ENCODE measurements around the gene NATD1.
"Not testable (repeated sequence)": the region's sequence is repeated elsewhere in the genome, so short reads cannot be mapped to it uniquely, and the experiment has no call there.

The NATD1 gene

DNA sequence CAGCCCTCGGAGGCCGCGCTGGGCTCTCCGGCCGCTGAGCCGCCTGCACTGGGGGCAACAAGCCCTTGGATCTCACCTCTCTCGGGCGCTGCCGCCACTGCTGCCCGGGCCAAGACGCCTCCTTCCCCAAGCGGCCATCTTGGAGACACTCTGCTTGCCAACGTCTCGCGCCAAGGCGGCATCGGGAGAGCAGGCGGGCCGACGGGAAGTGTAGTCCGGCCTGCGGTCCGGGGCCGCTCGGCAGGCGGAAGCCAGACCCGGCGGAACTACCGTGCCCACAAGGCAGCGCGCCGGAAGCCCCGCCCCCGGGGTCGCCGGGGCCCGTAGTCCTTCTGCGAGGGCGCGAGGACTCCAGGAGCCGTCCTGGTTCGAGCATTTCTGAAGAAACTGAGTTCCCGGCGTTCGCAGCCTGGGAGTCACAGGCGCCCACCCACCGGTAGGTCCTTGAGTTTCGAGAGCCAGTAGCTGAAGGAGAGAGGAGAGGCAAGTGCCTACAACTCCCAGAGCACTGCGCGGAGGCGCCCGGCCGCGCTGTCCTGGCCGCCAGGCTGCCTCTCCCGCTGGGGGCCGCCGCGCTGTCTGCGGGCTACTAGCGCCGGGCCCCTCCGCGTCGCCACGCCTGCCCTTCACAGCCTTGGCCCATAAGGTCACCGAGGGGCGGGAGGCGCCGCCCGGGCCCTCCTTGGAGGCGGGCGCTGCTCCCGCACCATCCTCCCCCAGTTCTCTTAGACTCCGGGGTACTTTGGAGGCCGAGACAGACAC lies 39.0 kb downstream of the NATD1 start, which contains the start of gene TMEM11:
TSS of gene TMEM11 (minus strand) at position 147 of the 762 bp plus-strand sequence. CDS start at position 138, 9 bp downstream.
- FAIRE-seq, result no peak

DNA sequence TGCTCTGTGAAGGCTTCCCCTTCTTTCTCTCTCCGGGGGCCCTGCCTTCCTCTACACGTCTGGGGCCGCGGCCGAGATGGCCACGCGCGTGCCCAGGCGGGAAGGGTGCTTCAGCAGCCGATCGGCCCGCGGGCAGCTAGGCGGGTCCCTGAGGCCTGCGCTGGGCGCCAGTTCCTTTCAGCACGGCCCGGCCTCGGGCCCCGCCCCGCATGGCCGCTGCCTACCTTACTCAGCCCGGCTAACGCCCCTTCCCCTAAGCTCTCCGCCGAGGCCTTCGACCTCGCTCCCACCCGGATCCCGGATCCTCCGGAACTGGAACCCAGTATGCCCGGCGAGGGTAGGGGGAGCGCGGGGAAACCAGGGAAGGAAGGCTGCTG lies 39.6 kb downstream of the NATD1 start:
- FAIRE-seq, result no peak

DNA sequence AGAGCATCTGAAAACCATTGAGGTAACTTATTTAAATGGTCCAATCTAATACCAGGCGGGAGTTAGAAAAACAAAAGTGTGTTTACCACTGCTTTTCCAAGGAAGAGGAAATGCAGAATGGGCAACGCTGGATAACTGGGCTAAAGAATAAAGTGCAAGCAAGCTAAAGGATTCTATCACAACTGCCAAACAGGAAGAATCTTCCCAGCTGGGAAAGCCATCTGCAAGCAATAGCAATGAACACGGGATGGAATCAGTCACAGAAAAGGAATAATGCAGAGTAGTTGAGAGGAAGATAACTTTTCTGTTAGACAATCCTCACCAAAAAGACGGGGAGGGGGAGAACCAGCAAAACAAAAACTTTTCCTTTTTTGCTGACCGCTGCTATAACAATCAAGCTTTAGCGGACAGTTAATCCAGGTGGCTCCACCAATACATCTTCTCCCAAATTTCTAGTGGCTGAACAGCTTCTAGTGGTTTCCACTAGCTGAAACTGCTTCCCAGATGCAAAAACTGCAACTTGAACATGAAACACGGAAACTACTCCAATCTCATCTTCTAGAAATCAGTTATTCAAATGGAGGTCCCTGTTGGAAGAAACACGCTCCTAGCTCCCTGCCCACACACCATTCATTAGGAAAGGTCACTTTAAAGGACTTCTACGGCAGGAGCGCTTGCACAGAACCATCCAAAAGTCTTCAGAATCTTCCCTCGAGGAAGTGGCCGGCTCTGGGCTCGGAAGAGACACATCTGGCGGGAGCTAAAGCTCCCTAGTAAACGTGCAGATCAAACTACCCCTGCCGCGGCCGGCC lies 40.2 kb downstream of the NATD1 start:
- no peak for FAIRE-seq

DNA sequence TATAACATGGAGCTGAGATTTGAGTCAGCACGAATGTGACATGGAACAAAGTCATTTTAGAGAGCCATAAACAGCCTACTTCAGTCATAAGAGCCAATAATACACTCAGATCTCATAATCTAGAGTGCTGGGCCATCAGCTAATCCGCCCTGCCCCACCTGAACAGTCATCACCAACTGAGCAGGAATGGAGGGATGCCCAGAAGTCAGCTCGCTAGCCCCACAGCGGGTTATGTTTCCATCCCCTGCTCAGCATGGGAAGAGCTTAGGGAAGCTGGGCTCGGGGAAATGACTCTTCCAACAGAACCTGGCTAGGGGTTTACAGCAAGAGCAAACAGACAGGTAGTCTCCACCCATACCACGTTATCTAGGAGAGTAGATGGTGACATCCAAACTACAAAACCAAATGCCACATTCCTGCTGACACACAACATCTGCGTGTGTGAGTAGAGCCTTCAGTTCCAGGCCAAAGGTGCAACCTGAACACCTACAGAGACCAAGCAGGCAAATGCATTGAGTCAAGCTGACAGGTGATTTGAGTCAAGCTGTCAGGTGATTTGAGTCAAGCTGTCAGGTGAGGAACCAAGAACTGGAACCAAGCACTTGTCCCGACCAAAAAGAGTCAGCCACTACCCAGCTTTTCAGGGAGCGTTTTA lies 41.3 kb downstream of the NATD1 start:
- FAIRE-seq, result no peak

- FAIRE-seq, result no peak
Observed at GRCh38 chr17:21210411-21211076, 42.7 kb downstream of the NATD1 start.

DNA sequence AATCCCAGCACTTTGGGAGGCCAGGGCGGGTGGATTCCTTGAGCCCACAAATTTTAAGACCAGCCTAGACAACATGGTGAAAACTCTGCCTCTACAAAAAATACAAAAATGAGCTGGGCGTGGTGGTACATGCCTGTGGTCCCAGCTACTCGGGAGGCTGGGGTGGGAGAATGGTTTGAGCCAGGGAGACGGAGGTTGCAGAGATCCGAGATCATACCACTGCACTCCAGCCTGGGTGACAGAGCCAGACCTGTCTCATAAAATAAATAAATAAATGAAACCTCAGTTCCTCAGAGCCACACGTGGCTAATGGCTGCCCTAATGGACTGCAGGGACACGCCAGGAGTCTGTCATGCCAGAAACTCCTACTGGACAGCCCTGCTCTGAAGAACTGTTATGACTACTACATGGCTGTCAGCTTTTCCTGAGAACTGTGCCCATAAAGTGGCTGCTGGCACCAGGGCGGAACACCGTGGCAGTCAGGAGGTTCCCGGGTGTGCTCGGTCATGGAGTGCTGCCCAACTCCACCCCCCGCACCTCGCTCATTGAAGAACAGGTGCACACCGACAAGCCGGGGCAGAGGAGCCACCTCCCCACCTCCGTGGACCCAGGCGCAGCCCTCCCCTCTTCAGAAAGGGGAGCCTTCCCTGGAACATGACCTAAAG lies 43.6 kb downstream of the NATD1 start:
- FAIRE-seq, result no peak

DNA sequence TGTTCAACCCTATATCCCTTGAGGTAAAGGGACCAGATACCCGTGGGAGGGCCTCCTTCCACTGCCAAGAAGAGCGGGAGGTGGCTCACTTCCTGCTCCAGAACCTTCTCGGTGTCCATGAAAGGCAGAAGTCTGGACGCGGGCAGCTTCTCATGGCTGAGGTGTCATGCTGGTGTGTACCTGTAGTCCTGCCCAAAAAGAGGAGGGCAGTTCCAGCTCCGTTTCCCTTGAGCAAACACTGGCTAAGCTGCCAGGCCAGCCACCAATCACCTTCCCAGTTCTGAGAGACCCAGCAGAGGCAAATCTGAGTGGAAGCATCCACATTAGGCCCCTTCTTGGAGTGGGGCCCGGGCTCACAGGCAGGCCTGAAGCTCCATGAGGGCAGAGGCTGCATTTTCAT lies 44.9 kb downstream of the NATD1 start:
- no peak for FAIRE-seq

DNA sequence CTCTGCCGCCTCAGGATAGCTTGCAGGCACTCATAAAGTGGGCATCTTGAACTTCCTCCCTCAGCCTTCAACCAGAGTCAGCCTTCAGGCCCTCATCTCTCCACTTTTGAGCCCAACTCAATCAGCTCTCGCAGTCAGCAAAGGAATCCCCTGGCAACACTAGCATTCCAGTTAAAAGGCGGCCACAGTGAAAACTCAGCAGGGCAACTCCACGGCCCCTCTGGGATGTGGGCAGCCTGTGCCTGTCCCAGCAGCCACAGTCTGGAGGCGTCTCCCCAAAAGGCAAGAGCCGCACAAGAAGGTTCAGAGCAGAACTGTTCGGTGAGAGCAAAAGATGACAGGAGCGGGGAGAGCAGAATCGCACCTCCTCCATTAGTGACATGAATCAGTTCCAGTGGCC lies 48.3 kb downstream of the NATD1 start:
- FAIRE-seq, result no peak

DNA sequence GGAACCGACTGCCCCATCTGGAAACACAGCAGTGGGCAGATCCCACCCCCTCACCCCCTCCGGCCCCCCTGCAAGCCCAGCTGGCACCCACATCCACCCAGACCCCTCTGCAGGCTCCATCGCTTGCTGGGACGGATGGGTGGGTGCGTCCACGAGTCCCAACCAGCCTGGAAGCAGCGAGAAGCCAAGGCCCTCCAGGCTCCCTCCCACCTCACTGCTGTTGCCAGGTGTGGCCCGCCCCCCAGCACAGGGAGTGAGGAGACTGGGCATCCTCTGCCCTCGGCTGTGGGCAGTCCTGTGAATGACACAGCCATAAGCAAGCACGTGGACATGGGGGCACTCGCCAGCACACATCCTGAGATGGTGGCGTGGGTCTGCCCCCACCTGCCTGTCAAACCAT lies 50.7 kb downstream of the NATD1 start:
- FAIRE-seq, result no peak

DNA sequence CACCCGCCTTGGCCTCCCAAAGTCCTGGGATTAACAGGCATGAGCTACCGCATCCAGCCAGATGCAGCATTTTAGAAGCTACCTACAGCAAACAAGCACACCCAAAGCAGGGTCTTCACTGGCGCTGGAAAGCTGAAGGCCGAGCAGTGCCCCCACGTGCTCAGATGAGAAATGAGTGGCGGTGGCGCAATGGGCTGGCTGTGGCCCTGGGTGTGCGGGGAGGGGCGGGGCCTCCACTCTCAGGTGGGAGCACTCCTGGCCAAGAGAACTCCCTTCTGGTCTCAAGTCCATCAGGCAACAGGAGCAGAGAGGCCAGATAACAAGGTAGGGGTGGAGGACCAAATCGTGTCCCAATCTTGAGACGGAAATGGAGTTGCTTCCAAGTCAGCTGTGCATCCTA lies 51.3 kb downstream of the NATD1 start:
- FAIRE-seq, result no peak

DNA sequence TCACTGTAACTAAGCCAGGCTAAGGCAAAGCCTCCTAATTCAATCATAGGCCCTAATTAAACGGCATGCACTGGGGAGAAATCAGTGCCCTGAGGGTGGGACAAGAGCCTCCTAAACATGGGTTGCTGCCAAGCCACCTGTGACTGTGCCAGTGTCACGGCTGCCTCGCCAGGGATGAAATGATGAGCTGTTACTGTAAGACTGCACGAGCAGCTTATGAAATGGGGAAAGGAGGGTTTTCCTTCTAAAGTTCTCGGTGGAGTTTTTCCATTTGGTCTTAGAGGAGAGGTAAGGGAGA lies 52.0 kb downstream of the NATD1 start:
- FAIRE-seq, result no peak

DNA sequence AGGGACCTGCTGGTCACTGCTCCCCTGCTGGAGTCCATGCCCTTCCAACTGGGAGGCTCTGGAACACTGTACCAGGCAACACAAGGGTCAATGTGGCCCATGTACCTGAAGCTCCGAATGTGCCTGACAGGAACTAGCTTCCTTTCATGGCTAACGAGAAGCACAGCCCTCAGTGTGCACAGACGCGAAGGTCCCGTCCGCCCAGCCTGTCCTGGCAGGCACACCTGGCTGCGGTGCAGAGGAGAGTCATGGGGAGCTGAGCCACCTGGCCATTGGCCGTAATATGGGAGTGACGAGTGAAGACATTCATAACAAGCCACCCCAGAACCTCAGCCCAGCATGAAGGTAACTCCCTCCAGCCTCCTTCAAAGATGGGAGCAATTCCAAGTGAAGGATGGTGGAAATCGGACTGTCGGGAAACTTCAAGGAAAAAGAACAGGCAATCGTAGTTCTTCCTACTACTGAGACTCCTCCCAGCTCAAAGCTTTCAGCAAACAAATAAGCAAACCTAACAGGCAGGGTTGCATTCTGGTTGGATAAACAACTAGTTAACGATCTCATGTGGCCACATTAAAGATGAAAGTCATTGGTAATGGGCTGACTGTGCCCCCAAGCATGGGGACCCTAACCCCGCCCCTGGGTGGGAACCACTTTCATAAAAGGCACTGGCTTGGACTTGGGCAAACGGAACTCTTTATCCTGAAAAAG lies 52.5 kb downstream of the NATD1 start:
- FAIRE-seq, result no peak

GRCh38 chr17:21199856-21200255 lies 53.4 kb downstream of the NATD1 start:
- no peak for FAIRE-seq

DNA sequence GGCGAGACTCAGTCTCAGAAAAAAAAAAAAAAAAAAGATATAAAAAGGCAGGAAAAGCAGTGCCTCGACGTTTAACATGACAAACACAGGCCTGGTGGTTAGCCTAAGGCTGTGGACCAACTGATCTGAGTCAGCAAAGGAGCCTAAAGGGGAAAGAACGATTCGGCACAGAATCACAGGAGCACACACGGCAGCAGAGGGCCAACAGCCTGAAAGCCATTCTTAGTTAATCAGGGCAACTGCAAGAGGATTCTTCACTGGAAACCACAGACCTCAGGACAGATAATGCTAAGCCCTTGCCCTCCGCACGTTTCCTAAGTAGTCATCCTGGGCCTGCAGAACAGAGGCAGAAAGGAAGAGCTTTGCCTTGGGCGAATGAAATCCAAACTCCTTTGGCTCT lies 53.9 kb downstream of the NATD1 start:
- no peak for FAIRE-seq

GRCh38 chr17:21198411-21198810 lies 54.8 kb downstream of the NATD1 start:
- FAIRE-seq, result no peak

DNA sequence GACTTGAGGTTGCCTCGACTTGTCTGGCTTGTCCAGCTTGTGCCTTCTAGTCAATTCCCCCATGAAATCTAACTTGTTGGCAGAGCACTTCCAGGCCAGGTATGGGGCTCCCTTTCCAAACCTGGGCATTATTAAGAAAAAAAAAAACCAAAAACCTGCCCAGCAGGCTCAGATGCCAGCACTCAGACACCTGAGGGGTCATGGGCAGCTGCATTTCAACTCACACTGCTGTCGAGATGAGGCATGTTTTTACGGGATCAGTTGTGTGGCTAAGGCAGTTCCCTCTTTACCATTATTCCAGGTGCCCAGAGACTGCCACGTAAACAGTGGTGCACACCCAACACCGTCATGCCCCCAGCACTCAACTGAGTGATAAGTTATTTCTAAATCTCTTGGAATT lies 57.1 kb downstream of the NATD1 start:
- no peak for FAIRE-seq

DNA sequence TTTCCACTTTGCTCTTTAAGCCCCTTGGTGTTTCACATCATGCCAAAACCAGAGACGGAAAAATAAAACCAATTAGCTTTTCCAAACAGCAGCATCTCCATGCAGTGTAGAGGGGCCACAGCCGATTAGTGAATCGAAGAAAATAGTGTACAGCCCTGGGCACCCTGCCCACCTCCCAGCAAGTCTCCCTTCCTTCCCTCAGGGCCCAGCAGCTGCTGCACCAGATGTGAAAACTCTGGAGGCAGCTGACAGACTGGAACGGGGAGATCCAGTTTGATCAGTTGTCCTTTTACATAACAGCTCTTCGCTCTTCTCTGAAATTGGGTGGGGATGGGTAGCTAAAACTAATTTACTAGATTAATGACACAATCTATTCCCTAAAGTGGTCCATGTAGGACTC lies 58.5 kb downstream of the NATD1 start:
- FAIRE-seq, result no peak

DNA sequence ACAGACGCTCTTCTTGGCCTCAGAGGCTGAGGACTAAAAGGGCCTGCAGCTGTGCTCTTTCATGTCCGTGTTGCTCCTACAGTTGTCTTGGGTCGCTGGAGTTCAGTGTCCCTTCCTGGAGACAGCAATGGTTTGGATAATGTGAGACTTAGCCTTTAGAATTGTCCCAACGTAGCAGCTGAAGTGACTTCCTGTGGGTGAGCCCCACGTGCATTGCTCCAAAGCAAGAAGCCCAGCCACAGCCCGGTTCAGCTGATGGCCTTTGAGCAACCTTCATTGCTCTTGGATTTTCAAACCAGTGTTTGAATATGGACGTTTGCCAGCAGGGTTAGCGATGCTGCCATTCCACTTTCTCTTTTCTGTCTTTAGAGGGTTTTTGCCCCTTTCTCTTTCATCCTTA lies 59.0 kb downstream of the NATD1 start:
- FAIRE-seq, result no peak

DNA sequence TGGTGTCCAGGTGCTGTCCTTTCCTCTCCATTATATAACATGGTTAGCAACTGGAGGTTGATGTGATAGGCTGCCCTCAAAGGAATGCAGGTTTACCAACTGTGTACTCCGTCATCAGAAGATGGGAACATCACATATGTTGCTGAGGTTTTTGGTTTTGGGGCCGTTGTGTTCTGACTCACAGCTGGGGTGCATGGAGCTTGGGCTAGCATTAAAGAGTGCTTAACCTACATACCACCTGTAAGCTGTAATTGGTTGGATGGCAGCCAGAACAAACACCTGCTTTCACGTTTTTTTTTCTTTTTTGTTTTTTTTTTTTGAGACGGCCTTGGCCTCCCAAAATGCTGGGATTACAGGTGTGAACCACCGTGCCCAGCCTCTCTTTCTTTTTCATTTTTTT lies 60.2 kb downstream of the NATD1 start:
- no peak for FAIRE-seq

GRCh38 chr17:21192414-21192813 lies 60.8 kb downstream of the NATD1 start:
- FAIRE-seq, result not testable (repeated sequence)

DNA sequence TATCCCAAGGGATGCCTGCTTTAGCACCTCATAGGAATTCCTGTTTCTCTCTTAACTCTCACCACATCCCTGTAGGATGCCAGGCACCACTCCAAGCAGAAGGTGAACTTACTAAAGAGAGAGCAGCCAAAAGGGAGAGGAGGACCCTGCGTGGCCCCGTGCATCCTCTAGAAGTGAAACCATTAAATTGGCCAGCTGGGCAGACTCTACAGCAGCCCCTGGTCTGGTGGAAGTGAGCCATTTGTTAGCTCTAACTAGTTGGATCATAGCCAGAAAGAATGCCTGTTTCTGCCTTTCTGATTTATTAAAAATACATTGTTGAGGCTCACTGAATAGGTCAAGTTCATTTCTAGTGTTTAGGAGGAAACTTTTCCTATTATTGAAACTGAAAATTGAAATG lies 61.5 kb downstream of the NATD1 start:
- no peak for FAIRE-seq

GRCh38 chr17:21190078-21190477 lies 63.1 kb downstream of the NATD1 start:
- FAIRE-seq, result no peak

Measured in endometrium (tissue), 2 donors.